GM12878 (cell line): ENCODE measurements around the gene MUC7. TPM values are rescaled to one million over a fixed set of nuclear protein-coding genes. Genes with fewer than 3 reads are reported as not detected.
A peak's percentile ranks its signal among the peaks of the same experiment; 100 is the strongest.

Experiments used
- ATAC-seq: fragments of 200-7000 bp; cut with Tn5 transposase; 3 replicates; pipeline ENCODE4 v1.9.1; 2020; ENCODE audit warnings: mild to moderate bottlenecking, moderate library complexity
- BruUV-seq: library from RNA; stranded (reverse); fragments of 400-500 nt; replicated peaks from 2 replicates; lab custom pipeline; 2021; lab: Mats Ljungman, UMichigan
- CTCF ChIA-PET: fragments of 300-600 bp; sonication (Branson Sonifier 250); formaldehyde crosslinking; extraction: SDS; loops from one replicate; lab custom pipeline; 2021; ENCODE audit warnings: inconsistent platforms; lab: Yijun Ruan, JAX
- POLR2A ChIA-PET: fragments of 350-600 bp; formaldehyde crosslinking; extraction: SDS; loops from one replicate; lab custom pipeline; 2021; ENCODE audit warnings: inconsistent platforms; lab: Charles Lee
- RAD21 ChIA-PET: fragments of 300-600 bp; sonication (Branson Sonifier 250); formaldehyde crosslinking; loops from one replicate; lab custom pipeline; 2023; ENCODE audit warnings: antibody characterized with exemption; ENCODE audit not compliant: unreplicated experiment; lab: Charles Lee
- SMC1A ChIA-PET: fragments of 300-600 bp; sonication (Branson Sonifier 250); formaldehyde crosslinking; loops from one replicate; lab custom pipeline; 2023; ENCODE audit not compliant: unreplicated experiment, uncharacterized antibody; lab: Charles Lee
- DNase-seq: peaks from one replicate; pipeline ENCODE4 v3.0.0-alpha.2; 2011; ENCODE audit warnings: low read depth, low spot score
- FAIRE-seq: peaks from 3 replicates; lab custom pipeline; 2011; peaks lifted over from hg19 to GRCh38; lab: Jason Lieb, UNC
- H2AFZ ChIP-seq: 2 replicates; pipeline ENCODE4 v1.6.0; 2011; ENCODE audit warnings: low read depth, low read length, control low read depth; ENCODE audit not compliant: control insufficient read depth
- H3K27ac ChIP-seq: 2 replicates; pipeline ENCODE4 v1.5.1; 2011; ENCODE audit warnings: control low read depth; ENCODE audit not compliant: control insufficient read depth, insufficient read depth
- H3K27me3 ChIP-seq, 2 experiments: replicated peaks in 1 of 2; 2 replicates each; pipeline versions ENCODE4 v1.6.0 to v1.6.1; 2011; ENCODE audit warnings: low read length in 1 of 2; ENCODE audit not compliant: control insufficient read depth in 2 of 2, insufficient read depth in 2 of 2
- H3K36me3 ChIP-seq, 2 experiments: 2 replicates each; pipeline ENCODE4 v1.5.1; 2011; ENCODE audit warnings: low read length in 1 of 2; ENCODE audit not compliant: control insufficient read depth in 2 of 2, insufficient read depth in 2 of 2
- H3K4me1 ChIP-seq: 2 replicates; pipeline ENCODE4 v1.6.1; 2011; ENCODE audit warnings: mild to moderate bottlenecking, low read length, moderate library complexity, mixed read lengths; ENCODE audit not compliant: control insufficient read depth, insufficient read depth
- H3K4me2 ChIP-seq: 2 replicates; pipeline ENCODE4 v1.6.0; 2011; ENCODE audit warnings: control low read depth; ENCODE audit not compliant: control insufficient read depth, insufficient read depth
- H3K4me3 ChIP-seq: fragments of 200-600 bp; sonication (generic); 2 replicates; pipeline ENCODE4 v1.5.1; 2016
- H3K79me2 ChIP-seq: 2 replicates; pipeline ENCODE4 v1.6.0; 2011; ENCODE audit warnings: low read length; ENCODE audit not compliant: control insufficient read depth, insufficient read depth
- H3K9ac ChIP-seq: 2 replicates; pipeline ENCODE4 v1.8.0; 2011; ENCODE audit warnings: low read length, control low read depth, mixed read lengths; ENCODE audit not compliant: control insufficient read depth, insufficient read depth
- H3K9me3 ChIP-seq: replicated peaks from 3 replicates; pipeline ENCODE4 v1.5.1; 2011; ENCODE audit warnings: mild to moderate bottlenecking, low read length; ENCODE audit not compliant: control insufficient read depth, insufficient read depth
- H4K20me1 ChIP-seq: 2 replicates; pipeline ENCODE4 v1.6.0; 2011; ENCODE audit not compliant: control insufficient read depth, insufficient read depth
- GABPA ChIP-seq: IDR thresholded peaks from 2 replicates; pipeline ENCODE4 v1.6.1; 2014; ENCODE audit warnings: antibody characterized with exemption, low read depth, mild to moderate bottlenecking, inconsistent platforms
- HDAC6 ChIP-seq: fragments of 200-600 bp; sonication (generic); IDR thresholded peaks from one replicate; pipeline ENCODE4 v1.8.0; 2017; ENCODE audit warnings: antibody characterized with exemption; ENCODE audit not compliant: unreplicated experiment
- MEF2A ChIP-seq: IDR thresholded peaks from 2 replicates; pipeline ENCODE4 v1.6.1; 2011; ENCODE audit warnings: low read depth, mild to moderate bottlenecking, low read length, moderate library complexity; ENCODE audit not compliant: insufficient read depth
- MTA2 ChIP-seq: fragments of 450-650 bp; IDR thresholded peaks from 2 replicates; pipeline ENCODE4 v1.6.1; 2016; ENCODE audit warnings: low read depth, mild to moderate bottlenecking, moderate library complexity
- MYC ChIP-seq: IDR thresholded peaks from 2 replicates; pipeline ENCODE4 v1.6.1; 2011; ENCODE audit warnings: mild to moderate bottlenecking, low read length, moderate library complexity, inconsistent platforms; ENCODE audit not compliant: insufficient read depth, insufficient replicate concordance, insufficient read length, severe bottlenecking
- NBN ChIP-seq: fragments of 450-650 bp; IDR thresholded peaks from 2 replicates; pipeline ENCODE4 v1.6.1; 2016
- PKNOX1 ChIP-seq: fragments of 450-650 bp; IDR thresholded peaks from 2 replicates; pipeline ENCODE4 v1.6.1; 2016; ENCODE audit warnings: mild to moderate bottlenecking
- RAD21 ChIP-seq: IDR thresholded peaks from 2 replicates; pipeline ENCODE4 v1.6.1; 2011; ENCODE audit warnings: mild to moderate bottlenecking, low read depth, low read length, moderate library complexity; ENCODE audit not compliant: insufficient read depth
- TARDBP ChIP-seq: IDR thresholded peaks from 2 replicates; pipeline ENCODE4 v1.6.1; 2016; ENCODE audit warnings: borderline replicate concordance
- ZNF384 ChIP-seq: IDR thresholded peaks from 2 replicates; pipeline ENCODE4 v1.6.1; 2012; ENCODE audit warnings: low read depth, mild to moderate bottlenecking, low read length, improper control_type of control experiment, borderline replicate concordance
- WGBS: methylation state at CpG from one replicate; pipeline ENCODE4 v1.1.6; 2016; ENCODE audit warnings: low lambda C conversion rate; ENCODE audit not compliant: insufficient replicate concordance, insufficient coverage; ENCODE audit errors: missing lambda C conversion rate; 5-methylcytosine and 5-hydroxymethylcytosine counted together
- in situ Hi-C: fragments of 300-500 bp; cut with MboI; formaldehyde crosslinking; loops from 9 replicates; pipeline ENCODE4 v1.14.3; 2018; ENCODE audit warnings: mixed read lengths
- intact Hi-C: fragments of 100-400 bp; cut with micrococcal nuclease; formaldehyde crosslinking; loops from one replicate; pipeline ENCODE4 v1.14.2; 2022; ENCODE audit not compliant: unreplicated experiment
- polyA plus RNA-seq, 11 experiments: library from polyadenylated mRNA; depleted of rRNA in 4 of 11; unstranded in 6 of 11; stranded (reverse) in 5 of 11; fragments of >200 nt; fragmentation: Nextera tagmentation in 4 of 11; fragmentation: Illumina TruSeq in 1 of 11; extraction: Ambion mirVana in 4 of 11; extraction: Trizol in 1 of 11; gene quantifications; 1 replicate in 1 of 11; 2 replicates in 10 of 11; pipeline versions ENCODE4 v1.2.1 to v1.2.3, GENCODE V29; 2011 to 2016; ENCODE audit warnings: inconsistent platforms in 2 of 11, missing spikeins in 2 of 11, low read depth in 1 of 11
- total RNA-seq, 4 experiments: library from RNA; depleted of rRNA in 3 of 4; stranded (reverse); fragments of >200 nt in 3 of 4; fragmentation: Illumina TruSeq in 1 of 4; extraction: Trizol in 1 of 4; gene quantifications; 2 replicates each; pipeline versions ENCODE4 v1.2.1 to v1.2.3, GENCODE V29; 2013 to 2021

The MUC7 gene
- total and polyA plus RNA-seq, 10 of the 15 experiments (the other 5 are each of a cell fraction or from before 2014, with no cell fraction given) = not detected

- no peak for DNase-seq
- no peak for FAIRE-seq
- WGBS = 22% methylated on average over 2 of the region's 2 CpGs
- H3K79me2 ChIP-seq = no peaks in the 10 kb centered on the region
- ChIA-PET CTCF (no interaction called here), POLR2A (no interaction called here), SMC1A (no interaction called here), RAD21 (no interaction called here)
- H3K4me3 ChIP-seq = no peak overlapping the region
- in situ Hi-C loops (no loop called here), intact Hi-C loops (no loop called here)
- no peak overlapping the region for H3K4me2 ChIP-seq
- H3K9me3 ChIP-seq = no peaks in the 10 kb centered on the region
- TF ChIP-seq ZNF384 (no peak), TARDBP (no peak), PKNOX1 (0 out of 2 replicates have a peak, but pooled peaks have one; percentile 20), GABPA (no peak), NBN (no peak), HDAC6 (no peak), MEF2A (no peak), MTA2 (peak; percentile 13; the same call in 1 of the 2 replicates), MYC (no peak), RAD21 (no peak)
- no TSS peak for BruUV-seq
- no peak overlapping the region for H3K27ac ChIP-seq
- H3K4me1 ChIP-seq = no peaks in the 10 kb centered on the region
- ATAC-seq = peak; percentile 65
- H4K20me1 ChIP-seq = no peaks in the 10 kb centered on the region
- no peaks in the 10 kb centered on the region for H3K27me3 ChIP-seq
- H3K36me3 ChIP-seq = no peaks in the 10 kb centered on the region
- no peak overlapping the region for H2AFZ ChIP-seq
- H3K9ac ChIP-seq = no peak overlapping the region
Observed at GRCh38 chr4:70463335-70463734, 8.7 kb upstream of the MUC7 start.
